Measurements from ENCODE around the gene KCNT2.
"Not testable (repeated sequence)": the region's sequence is repeated elsewhere in the genome, so short reads cannot be mapped to it uniquely, and the experiment has no call there.

The KCNT2 gene

DNA sequence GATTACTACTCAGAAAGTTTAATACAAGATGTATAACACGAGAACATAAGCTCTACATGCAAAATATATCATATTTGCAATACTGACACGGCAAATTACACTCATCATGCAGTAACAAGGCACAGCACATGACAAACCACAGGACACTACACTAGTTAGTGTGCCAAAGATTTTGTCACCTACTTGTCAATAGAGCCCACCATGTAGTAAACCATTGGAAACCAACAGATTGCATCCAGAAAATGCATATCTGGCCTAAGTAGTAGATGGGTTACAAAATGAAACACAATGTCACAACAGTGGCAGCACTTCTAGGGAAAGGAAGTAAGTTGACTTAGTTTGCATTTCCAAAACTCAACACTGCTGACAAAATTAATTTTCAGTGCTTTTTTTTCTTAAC is 288.9 kb downstream of the KCNT2 start:
- DNase-seq (ENCODE audit: low read depth): no peak

DNA sequence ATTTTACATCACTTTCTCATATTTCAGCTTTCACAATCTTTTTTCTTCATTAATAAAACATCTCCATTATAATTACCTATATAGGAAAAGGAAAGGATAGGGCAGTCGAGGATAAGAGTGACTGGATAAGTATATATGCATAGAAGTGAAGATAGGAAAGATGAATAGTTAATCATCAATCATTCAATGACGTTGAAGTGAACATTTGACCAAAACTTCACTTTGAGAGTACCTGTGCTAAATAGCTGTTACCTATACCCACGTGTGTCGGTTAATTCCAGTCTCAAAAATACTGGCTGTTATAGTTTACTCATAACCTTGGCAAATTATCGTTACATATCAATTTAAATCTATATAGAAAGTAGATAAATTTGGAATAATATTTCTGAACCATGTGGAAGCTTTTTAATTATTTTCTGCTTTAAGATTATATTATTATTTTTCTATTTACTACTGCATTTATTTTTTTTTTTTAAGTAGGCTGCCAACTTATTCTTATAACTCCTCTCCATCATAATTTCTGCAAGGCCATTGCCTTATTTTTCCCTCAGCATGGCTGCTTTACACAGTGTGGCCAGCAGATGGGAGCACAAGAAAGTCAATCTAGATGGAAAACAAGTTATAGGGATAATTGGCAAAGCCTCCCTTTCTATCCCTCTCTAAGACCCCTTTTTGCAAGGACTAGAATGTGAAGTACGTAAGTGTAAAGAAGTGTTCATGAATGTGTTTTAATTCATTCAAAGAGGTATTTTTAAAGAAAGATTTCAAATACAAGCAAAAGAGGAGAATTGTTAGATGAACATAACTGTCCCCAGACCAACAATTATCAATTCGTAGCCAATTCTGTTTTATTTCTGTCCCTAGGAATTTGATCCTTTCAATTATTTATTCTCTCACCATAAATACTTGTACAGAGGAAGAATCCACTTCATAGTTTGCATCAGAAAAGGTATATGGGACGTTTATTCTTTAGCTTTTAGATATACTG is 290.4 kb downstream of the KCNT2 start:
- DNase-seq (ENCODE audit: low read depth): no peak

DNA sequence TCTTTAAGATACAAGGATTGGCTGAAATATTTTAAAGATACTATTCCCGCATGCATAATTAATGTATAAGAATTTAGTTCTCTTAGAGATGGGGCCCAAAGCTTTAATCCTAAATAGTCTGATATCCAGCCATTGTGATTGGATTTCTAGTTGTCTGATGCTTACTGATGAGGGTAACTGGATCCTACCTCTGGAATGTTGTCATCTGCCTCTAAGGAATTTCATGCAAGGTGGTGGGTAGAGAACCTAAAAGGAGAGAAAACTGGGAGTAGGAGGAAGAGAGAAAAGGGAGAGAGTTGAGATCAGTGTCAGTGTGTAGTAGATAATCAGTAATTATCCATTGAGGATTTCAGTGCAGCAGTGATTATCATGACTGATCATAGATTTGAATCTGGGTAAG is 295.5 kb downstream of the KCNT2 start:
- no peak for DNase-seq (ENCODE audit: low read depth)

DNA sequence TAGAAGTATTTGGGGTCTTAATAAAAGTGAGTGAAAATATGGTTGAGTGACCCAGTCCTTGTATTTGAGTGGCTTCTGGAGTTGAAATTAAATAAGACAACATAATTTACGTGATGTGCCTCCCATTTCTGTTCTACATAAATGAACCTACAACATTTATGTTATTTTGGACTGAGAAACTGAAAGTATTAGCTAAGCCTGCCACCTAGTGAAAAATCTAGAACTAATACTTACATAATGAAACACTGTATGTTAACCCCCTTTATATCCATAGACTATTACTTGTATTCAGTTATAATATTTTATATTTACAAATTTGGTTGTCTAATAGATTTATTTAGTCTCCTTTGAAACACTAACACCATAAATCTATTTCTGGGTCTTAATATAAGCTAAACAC is 298.9 kb downstream of the KCNT2 start:
- peak; percentile 4 for DNase-seq (ENCODE audit: low read depth)

DNA sequence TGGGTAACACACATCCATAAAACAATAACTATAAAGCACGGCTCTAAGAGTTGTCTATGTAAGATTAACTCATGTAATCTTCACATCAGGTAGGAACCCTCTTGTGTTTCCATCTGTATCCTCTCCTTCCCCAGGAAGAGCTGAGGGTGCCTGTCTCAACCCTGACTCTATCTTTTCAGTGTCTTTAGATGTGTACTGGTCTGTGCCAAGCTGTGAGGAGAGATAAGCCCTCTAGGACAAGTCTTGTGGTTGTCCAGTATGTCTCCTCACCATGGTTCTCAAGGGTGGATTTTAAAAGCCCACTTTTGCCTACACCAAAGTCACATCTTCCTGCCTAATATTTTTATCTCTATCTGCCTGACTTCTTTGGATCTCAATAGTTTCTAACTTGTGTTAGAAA is 300.1 kb downstream of the KCNT2 start:
- DNase-seq (ENCODE audit: low read depth): no peak

DNA sequence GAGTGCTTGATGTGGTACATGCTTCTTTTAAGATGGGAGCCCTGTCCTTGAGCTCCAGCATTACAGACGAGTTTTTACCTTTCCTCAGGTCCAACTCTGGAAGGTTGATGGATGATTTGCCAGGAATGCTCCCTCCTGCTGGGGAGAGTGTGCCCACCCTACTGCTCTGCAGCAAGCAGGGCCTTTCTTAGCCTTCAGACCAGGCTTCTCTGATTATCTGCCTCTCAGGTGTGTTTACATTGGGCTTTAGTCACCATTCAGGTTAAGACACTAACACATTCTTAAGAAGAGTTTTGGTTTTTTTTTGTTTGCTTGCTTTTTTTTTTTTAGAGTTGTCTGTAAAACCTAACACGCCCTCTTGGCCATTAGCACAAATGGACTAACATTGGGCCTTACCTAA is 301.8 kb downstream of the KCNT2 start:
- no peak for DNase-seq (ENCODE audit: low read depth)

DNA sequence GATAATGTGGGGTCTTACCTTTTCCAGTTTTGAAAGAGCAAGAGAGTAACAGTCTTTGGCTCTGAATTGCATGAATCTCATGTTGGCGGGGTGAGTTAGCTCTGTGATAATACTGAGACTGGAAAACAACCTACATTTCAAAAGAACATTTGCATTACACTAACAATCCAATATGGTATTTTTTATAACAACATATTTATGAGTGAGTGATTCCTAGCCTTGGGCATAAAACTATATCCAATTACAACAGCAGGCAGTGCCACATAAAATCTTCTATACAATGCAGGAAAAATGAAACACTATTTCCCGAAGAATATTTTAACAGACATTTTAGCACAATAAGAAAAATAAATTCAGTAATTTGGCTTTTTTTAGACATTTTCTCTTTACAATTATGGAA is 303.0 kb downstream of the KCNT2 start:
- no peak for DNase-seq (ENCODE audit: low read depth)

DNA sequence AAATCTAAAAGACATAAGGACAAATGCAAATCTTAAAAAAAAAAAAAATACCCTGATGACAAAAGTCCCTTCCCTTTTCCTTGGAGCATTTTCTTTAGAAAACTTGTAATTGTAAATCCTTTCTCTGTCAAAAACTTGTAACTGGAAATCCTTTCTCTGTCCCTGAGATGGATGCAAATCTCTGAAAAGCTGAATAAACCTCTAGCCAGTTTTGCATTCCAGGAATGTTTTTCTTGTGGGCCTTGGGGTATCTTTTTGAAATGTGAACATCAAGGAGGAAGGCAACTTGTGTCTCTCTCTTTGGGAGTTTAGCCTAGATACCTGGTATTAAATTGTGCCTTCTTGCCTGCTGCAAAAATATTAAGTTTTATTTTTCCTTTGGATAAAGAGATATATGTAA is 305.3 kb downstream of the KCNT2 start:
- no peak for DNase-seq (ENCODE audit: low read depth)

DNA sequence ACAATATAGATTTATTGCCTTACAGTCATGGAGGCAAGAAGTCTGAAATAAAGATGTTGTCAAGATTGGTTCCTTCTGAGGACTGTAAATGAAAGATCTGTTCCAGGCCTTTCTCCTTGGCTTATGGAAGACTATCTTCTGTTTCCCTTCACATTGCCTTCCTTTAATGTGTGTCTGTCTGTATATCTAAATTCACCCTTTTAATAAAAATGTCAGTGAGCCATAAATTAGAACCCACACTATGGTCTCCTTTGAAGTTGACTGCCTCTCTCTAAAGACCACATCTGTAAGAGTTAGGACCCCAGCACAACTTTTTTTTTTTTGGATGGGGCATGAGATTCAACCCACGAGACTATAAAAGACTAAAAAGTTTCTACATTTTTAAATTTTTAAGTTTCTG is 305.8 kb downstream of the KCNT2 start:
- DNase-seq (ENCODE audit: low read depth): no peak

DNA sequence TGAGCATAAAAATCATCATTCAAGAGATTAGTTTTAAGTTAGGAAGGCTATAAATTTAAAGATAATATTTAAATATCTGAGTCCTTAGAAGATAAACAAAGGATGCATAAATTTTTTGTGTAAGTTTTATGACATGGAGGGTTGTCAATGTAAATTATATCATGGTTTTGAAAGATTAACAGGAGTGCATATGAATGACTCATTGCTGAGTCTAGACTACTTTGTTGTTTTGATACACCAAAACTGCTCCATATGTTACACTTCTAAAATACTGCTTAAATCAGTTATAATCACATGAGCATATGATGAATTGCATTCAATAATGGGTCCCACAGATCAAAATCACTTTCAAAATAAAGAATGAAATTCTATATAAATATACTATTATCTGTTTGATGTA is 312.5 kb downstream of the KCNT2 start:
- no peak for DNase-seq (ENCODE audit: low read depth)

DNA sequence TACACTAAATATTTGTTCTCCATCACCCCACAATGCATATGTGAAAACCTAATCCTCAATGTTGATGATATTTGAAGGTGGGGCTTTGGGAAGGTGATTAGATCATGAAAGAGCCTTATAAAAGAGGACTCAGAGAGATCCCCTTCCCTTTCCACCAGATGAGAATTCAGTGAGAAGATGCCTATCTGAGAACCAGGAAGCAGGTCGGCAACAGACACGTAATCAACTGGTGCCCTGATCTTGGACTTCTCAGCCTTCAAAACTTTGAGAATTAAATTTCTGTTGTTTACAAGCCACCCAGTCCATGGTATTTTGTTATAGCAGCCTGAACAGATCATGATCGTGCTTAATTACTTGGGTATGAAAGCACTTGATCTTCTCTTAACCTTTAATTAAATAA is 329.4 kb downstream of the KCNT2 start:
- DNase-seq (ENCODE audit: low read depth): no peak

DNA sequence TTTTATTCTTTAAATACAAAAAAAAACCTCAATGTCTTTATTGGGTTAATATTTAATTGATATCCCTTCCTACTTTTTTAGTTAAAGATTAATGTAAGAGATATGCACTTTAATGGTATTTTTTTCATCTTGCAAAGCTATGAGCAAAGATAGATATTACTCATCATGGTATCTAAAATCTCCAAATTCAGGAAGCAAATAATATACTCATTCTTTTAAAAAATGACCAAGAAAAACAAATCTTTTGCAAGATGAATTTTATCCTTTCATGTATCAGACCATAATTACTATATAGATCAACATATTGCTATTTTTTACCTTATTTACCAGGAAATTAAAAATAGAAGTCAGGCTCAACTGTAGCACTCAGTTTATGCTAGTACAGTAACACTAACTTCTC is 330.4 kb downstream of the KCNT2 start:
- no peak for DNase-seq (ENCODE audit: low read depth)

DNA sequence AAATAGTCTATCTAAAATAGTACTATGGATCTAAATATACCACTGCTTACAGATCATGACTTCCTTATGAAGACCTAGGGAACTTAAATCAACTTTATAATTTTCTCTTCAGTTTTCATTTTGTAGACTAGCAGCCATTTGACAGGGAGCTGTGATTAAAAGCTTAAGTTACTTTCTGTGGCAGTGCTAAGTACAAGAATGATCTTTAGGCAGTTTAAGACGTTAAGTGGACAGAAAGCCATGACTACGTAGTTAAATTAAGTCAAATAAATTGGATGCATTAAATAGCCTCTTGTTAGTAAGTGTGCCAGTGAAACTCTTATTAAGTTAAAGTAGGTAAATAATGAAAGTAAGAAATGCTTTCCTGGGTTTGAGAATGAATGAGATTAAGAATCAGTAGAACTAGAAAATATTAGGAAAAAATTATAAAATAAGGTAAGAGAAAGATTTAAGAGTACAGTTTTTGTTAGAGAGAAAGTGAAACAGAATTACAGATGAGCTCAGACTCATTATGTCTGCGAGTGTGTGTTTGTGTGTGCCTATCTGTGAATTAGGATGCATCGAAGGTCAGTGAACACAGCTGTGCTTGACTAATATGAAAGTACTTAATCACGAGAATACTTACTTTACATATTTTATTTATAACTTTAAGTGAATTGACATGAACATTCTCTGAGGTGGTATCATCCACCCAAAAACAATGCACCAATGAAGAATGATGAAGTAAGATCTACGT is 336.9 kb downstream of the KCNT2 start:
- no peak for DNase-seq (ENCODE audit: low read depth)

DNA sequence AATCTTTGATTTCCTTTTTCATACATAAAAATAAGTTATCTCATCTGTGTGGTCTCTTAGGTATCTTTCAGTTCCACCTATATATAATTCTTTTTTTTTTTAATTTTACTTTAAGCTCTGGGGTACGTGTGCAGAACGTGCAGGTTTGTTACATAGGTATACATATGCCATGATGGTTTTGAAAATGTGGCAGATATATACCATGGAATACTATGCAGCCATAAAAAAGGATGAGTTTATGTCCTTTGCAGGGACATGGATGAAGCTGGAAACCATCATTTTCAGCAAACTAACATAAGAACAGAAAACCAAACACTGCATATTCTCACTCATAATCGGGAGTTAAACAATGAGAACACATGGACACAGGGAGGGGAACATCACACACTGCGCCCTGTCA is 345.2 kb downstream of the KCNT2 start:
- not testable (repeated sequence) for DNase-seq (ENCODE audit: low read depth)

DNA sequence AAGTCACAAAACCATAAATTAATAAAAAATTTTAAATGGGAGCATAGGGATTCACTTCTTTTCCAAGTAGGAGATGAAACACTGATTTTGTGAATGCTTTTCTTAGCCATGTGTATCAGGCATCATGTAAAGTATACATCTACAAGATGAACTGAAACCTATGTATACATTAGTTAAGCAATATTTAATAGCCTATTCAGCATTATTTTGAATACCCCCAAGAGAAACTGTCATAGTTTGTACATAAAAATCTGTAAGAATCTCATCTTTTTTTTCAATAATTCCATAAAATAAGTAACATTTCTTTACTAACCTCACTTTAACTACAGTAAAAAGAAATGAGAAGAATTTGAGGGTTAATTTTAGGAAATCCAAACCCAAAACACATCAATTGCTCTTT is 348.0 kb downstream of the KCNT2 start:
- DNase-seq (ENCODE audit: low read depth): no peak

DNA sequence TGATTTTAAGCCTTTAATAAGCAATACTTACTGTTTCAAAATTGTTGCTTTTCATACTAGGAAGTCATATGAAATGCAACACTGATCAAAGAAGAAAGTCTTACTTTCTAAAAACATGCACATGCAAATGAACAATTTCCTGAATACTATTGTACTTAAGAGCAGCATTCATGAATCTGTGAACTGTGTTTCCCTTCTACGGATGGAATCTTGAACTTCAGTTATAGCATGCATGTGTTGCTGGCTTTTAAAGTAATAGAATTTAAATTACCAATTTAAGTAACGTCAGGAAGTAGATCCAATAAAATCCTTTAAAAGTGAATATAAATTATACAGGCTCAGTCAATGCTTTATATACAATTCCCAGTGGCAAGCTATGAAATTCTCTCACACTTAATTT is 348.9 kb downstream of the KCNT2 start:
- DNase-seq (ENCODE audit: low read depth): no peak

DNA sequence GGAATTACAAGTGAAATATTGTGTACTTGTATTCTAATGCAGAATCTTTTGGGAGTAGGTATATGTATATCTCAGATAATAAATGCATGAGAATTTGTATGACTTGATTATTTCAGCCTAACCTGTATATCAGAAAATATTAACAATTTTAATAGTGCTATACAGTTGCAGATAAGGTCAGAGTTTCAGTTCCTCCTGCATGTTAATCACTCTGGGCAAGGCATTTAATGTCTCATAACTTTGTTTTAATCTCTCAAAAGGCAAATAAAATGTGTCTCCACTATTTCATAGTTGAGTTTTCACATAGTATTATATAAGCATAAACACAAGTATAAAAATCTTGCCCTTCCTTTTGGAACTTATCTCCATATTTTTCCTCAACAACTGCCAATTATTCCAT is 352.5 kb downstream of the KCNT2 start:
- no peak for DNase-seq (ENCODE audit: low read depth)

DNA sequence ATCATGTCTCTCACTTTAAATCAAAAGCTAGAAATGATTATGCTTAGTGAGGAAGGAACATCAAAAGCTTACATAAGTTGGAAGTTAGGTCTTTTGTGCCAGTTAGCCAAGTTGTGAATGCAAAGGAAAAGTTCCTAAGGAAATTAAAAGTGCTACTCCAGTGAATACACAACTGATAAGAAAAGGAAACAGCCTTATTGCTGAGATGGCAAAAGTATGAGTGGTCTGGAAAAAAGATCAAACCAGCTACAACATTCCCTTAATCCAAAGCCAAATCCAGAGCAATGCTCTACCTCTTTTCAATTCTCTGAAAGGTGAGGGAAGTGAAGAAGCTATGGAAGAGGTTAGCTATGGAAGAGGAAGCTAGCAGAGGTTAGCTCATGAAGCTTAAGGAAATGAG is 378.7 kb downstream of the KCNT2 start:
- DNase-seq (ENCODE audit: low read depth): no peak

DNA sequence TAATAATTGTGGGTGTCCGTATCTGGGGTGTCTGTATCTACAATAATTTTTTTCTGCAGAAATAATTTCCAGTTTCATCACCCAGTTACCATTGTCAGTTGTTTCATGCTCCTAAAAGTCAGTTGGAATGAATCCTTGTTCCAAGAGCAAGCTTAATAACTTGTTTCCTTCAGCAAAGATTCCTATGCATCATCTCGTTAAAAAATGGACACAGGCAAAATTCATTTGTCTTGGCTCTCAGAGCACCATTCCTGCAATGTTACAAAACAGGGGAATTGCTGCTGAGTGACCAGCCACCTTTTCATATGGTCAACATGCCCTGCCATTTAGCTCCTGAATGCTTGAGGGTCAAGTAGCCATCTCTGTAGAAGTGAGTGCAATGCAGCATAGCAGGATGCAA is 393.4 kb downstream of the KCNT2 start:
- DNase-seq (ENCODE audit: low read depth): peak; percentile 29

DNA sequence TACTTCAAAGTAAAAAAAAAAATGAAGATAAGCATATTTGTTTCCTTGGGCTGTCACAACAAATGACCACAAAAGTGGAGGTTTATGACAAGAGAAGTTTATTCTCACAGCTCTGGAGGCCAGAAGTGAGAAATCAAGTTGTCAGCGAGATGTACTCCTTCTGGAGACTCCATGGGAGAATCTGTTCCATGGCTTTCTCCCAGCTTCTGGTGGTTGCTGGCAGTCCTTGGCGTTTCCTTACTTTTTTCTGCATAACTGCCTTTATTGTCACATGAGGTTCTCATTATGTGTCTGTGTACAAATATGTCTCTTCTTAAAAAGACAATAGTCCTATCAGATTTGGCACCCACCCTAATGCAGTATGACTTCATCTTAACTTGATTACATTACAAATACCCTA is 398.3 kb downstream of the KCNT2 start:
- DNase-seq (ENCODE audit: low read depth): peak; percentile 81

DNA sequence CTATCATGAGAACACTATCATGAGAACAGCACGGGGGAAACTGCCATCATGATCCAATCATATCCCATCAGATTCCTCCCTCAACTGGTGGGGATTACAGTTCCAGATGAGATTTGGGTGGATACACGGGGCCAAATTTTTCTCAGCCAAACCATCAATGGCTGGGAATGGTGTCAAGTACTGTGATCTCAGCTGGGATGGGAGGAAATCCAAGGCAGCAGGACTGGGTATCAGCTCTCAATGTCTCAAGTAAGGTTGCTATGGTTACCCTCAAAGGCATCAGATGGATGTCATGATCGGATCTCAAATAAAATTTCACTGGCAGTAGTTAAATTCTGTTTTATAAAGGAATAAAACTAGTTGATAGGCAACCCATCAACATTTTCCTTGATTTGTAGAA is 399.0 kb downstream of the KCNT2 start:
- DNase-seq (ENCODE audit: low read depth): no peak

DNA sequence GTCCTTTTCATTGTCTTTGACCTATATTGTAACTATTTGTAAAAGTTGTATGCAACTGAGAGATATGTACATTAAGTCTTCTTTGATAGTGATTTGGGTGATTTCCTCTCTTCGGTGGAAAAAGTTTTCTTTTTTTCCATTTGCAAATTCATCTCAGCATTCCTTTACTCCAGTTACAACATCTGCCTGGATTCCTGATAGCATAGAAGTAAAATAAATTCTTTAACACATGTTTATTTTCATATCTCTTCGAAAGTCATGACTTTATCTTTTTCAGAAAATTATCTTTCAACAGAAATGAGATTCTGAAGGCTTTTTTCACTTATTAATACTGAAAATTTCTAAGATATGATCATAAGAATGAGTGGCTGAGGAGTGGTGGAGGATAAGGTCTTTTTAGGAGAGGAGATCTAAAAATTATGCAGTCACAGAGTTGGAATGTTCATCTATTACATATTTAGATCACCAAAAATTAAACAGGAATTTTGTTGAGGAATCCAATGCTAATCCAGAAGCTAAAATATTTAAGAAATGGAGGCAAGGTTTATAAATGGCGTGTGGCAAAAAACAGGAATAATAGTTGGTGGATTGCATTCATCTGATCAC is 400.5 kb downstream of the KCNT2 start:
- DNase-seq (ENCODE audit: low read depth): no peak

DNA sequence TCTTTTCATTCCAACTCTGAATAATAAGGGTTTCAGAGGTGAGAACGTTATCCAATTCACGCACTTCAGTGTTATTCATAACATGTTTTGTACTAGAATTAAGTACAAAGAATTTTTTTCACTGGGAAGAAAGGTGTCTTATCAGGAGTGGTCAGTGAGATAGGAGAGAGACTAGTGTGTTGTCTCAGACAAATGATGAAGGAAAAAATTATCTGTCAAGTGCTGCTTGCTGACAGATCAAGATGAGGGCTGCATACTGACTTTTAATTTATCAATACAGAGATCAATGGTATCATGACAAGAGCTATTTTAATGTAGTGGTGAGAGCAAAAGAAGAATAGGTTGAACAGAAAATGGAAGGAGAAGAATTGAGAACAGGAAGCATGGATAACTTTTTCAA is 402.4 kb downstream of the KCNT2 start:
- no peak for DNase-seq (ENCODE audit: low read depth)

Measured in GM04503 (cell line).